SH-SY5Y (cell line): Measurements from ENCODE around the gene XRCC1.

Experiments used
- GATA2 ChIP-seq: IDR thresholded peaks from 2 replicates; pipeline ENCODE4 v1.6.1; 2011; ENCODE audit warnings: mild to moderate bottlenecking, low read depth, low read length
- GATA3 ChIP-seq: IDR thresholded peaks from 2 replicates; pipeline ENCODE4 v1.6.1; 2011; ENCODE audit warnings: low read depth, mild to moderate bottlenecking, low read length, moderate library complexity

- no peak for TF ChIP-seq GATA3
- no peak for TF ChIP-seq GATA2
Observed at GRCh38 chr19:43597876-43598275, 22.5 kb upstream of the XRCC1 start.
